HG02884 (cell line): ENCODE measurements around the gene PGGT1B.

Experiments
- ATAC-seq: cut with Tn5 transposase; IDR thresholded peaks from one replicate; pipeline ENCODE4 v1.9.1; 2021; ENCODE audit warnings: mild to moderate bottlenecking, moderate library complexity; ENCODE audit not compliant: unreplicated experiment

Gene PGGT1B

GRCh38 chr5:115184770-115185169 is 77.9 kb downstream of the PGGT1B start:
- no peak for ATAC-seq

GRCh38 chr5:115181757-115182156 is 80.9 kb downstream of the PGGT1B start:
- ATAC-seq, result no peak

- peak; percentile 51 for ATAC-seq
These were observed 82.4 kb downstream of the PGGT1B start for GRCh38 chr5:115180165-115180709.

GRCh38 chr5:115179394-115180164 is 83.1 kb downstream of the PGGT1B start:
- peak; percentile 28 for ATAC-seq

GRCh38 chr5:115179030-115179393 is 83.7 kb downstream of the PGGT1B start:
- no peak for ATAC-seq

GRCh38 chr5:115170929-115171510 is 91.7 kb downstream of the PGGT1B start:
- ATAC-seq, result no peak

GRCh38 chr5:115170134-115170928 is 92.3 kb downstream of the PGGT1B start:
- peak; percentile 43 for ATAC-seq

GRCh38 chr5:115169487-115170133 is 93.1 kb downstream of the PGGT1B start, which contains the start of gene TRIM36:
Gene TRIM36 (minus strand): TSS chr5:115169908. CDS start chr5:115169634, 274 bp downstream.
- peak; percentile 97 for ATAC-seq

GRCh38 chr5:115168829-115169486 is 93.7 kb downstream of the PGGT1B start:
- no peak for ATAC-seq

- no peak for ATAC-seq
These were observed 95.8 kb downstream of the PGGT1B start for GRCh38 chr5:115166744-115167393.

GRCh38 chr5:115165790-115166189 is 96.9 kb downstream of the PGGT1B start:
- ATAC-seq, result no peak

- ATAC-seq, result no peak
These were observed 101.7 kb downstream of the PGGT1B start for GRCh38 chr5:115160975-115161475.
